HG03354 (cell line): ENCODE results near the gene BPI.
"Not testable (repeated sequence)": the region's sequence is repeated elsewhere in the genome, so short reads cannot be mapped to it uniquely, and the experiment has no call there.

ENCODE experiments used
- ATAC-seq: cut with Tn5 transposase; IDR thresholded peaks from one replicate; pipeline ENCODE4 v1.9.1; 2021; ENCODE audit warnings: mild to moderate bottlenecking; ENCODE audit not compliant: unreplicated experiment, poor library complexity, severe bottlenecking

The BPI gene

DNA sequence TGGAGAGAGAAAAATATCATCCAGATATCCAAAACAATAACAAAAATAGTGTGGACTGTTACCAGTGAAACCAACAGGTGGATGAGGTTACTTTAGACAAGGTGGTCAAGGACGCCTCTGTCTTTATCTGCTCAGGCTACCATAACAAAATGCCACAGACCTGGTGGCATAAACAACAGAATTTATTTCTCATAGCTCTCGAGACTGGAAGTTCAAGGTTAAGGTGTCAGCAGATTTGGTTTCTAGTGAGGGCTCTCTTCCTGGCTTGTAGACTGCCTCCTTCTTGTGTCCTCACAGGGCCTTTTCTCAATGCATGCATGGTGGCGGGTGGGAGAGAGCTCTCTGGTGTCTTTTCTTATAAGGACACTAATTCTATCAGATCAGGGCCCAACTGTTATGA, 21.2 kb downstream of the BPI start:
- no peak for ATAC-seq

DNA sequence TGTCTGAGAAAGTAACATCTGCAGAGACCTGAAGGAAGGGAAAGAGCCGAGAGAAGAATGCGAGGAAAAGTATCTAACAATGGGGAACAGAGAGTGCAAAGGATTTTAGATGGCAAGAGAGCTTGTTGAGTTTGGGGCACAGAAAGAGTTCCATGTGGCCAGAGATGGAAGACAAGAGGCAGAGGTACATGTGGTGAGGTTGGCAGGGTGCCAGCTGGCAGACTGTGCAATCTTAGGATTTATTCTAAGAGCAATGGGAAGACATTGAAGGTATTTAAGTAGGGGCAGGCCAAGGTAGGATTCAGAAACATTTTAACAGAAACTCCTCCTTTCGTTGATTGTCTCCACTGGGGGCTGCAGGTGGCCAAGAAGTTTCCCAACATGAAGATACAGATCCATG, 21.9 kb downstream of the BPI start:
- ATAC-seq = no peak

DNA sequence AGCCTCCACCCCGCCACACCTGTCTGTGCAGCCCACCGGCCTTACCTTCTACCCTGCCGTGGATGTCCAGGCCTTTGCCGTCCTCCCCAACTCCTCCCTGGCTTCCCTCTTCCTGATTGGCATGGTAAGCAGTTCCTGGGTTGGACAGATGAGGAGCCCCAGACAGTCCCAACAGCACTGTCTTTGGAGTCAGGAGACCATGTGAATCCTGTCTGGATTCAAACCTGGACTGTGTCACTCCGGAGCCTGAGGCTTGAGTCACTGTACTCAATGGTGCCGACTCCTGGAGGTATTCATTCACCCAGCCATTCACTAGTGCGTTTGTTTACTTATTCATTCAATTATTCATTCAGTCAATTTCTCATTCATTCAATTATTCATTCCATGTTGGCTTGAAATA, 22.4 kb downstream of the BPI start:
- ATAC-seq = no peak

DNA sequence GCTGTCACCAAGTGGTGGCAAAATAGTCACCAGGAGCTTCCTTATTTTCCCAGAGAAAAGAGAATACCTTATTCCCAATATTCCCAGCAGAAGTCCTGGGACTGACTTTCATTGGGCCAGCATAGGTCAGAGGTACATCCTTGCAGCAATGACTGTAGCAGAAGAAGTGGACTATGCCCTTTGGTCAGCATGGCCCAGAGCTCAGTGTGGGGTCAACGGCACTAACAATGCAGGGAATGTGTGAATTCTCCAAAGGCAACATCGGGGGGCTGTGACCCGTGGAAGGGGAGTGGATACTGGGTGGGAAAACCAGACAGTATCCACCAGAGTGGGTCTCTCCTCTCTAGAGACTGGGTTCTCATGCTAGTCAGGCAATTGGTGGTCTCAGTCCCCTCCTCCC, 26.7 kb downstream of the BPI start:
- ATAC-seq = no peak

DNA sequence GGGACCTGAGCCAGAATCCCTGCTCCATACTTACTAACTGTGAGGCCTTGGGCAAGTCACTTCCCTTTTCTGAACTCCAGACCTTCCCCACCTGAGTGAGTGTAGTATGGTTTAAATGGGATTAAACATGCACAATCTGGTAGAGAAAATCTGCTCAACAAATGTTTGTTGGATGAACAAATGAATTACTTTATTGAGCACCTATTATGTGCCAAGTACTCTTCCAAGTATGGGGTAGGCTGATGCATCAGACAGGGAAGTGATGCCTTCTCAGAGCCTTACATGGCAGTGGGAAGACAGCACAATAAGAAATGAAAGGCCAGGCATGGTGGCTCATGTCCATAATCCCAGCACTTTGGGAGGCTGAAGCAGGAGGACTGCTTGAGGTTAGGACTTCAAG, 27.3 kb downstream of the BPI start:
- no peak for ATAC-seq

DNA sequence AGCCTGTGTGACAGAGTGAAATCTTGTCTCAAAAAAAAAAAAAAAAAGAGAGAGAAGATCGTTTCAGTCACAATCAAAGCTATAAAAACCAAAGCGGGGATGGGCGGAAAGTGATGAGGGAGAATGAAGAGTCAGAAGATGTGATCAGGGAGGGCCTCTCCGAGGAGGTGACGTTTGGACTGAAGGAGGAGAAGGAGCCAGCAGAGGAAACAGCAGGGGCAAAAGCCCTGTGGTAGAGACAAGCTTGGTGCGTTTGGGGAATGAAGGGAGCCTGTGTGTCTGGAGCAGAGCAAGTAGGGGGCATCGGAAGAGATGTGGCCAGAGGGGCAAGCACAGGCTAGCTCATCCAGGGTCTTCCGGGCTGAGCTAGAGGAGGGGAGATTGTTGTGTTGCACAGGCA, 27.9 kb downstream of the BPI start:
- ATAC-seq = no peak

DNA sequence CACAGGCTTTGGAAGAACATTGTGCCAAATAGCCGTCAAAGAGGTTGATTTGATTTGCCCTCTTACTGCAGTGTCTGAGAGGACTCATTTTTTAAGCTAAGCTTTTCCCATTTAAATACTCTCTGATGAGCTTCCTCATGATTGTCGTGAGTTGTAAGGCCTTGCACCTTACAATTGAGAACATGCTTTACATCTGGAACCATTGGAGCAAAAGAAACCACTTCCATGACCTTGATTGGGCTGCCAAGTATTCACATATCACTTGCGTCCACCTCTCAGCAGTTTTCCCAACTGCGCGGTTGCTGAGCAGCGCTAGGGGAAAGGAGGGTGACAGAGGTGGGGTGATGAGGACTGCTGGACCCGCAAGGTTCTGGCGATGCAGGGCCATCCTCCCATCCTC, 30.1 kb downstream of the BPI start:
- ATAC-seq = no peak

DNA sequence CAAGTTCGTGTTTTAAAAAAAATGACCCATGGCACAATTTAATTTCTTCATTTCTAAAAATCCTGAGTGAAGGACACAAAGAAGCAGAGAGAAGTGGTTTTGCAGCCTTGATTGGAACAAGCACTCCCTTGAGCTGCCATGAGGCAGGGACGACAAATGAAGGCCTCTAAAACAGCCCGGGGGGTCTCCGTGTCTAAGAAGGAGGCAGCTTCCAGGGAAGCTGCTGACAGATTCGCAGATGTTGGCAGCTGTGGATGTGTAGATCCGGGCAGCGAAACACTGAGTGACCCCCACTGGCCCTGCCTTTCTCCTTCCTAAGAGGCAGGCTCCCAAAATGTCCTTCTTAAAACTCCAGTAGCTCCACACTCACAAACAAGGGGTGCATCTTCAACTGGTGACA, 32.8 kb downstream of the BPI start:
- ATAC-seq = no peak

DNA sequence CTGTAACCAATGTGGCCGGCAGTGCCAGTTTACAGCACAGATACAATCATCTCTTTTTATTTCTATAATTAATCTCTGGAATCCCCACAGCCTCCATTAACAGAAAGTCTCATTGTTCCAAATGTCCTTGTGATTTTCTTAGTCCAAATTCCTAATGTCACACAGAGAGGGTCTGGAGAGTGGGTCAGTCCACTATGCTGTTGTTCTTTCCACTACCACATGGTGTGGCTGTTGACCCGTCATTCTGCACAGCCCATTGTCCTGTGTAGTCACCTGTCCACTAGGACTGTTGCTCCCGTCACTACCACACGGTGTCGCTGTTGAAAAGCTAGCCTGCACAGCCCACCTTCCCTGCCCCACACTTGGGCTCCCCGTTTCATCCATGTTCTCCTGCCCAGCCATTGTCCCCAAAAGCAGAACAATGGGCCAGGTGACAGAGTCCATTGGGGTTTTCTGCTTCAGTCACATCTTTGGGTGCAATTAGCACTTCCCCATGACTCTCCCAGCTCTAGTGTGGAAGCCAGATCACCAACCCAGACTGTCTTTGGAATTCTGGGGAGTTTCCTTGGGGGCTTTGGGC, 33.7 kb downstream of the BPI start:
- no peak for ATAC-seq

DNA sequence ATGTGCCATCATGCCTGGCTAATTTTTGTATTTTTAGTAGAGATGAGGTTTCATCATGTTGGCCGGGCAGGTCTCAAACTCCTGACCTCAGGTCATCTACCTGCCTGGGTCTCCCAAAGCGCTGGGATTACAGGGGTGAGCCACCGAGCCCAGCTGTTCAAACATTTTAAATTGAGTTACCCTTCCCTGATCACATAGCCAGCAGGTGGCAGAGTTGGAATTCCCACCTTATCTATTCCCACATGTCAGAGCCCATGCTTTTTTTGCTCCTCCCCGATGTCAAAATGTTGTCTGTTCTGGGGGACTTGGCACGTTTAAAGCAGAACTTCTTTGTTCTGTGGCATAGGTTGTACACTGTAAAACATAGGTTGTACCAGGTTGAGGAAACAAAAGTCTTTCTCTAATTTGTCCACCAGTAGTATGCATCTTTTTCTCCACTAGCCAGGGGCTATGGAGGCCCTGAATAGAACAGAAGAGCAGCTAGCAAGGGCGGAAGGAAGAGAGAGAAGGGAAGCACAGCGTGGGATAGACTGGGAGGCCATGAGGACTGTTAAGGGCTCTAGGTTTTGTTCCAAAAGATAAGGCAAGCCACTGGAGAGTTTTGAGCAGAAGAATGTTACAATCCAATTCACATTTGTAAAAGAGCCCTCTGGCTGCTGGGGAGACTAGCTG, 35.0 kb downstream of the BPI start:
- no peak for ATAC-seq

DNA sequence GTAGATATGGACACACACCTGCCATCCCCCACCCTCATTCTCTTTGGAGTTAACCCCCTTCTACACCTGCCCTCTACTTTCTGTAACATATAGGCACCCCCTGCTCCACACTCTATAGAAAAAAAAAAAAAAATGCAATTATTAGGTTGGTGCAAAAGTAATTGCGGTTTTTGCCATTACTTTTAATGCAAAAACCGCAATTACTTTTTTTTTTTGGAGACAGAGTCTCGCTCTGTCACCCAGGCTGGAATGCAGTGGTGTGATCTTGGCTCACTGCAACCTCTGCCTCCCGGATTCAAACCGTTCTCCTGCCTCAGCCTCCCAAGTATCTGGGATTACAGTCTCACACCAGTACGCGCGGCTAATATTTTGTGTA, 35.6 kb downstream of the BPI start:
- not testable (repeated sequence) for ATAC-seq

DNA sequence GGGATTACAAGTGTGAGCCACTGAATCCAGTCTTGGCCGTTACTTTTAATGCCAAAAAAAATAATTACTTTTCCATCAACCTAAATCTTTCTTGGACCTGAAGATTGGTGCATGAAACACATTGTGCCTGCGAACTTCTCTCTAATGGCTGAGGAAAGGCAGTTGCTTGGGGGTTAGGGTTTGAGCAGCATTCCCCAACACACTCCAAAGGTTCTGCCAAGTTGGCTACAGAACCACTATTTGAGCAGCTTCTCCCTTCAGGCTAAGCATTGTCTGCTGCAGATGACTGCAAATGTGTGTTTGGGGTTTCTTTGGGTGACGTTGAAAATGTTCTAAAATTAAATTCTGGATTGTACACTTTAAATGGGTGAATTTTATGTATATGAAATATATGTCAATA, 36.0 kb downstream of the BPI start:
- ATAC-seq = no peak

DNA sequence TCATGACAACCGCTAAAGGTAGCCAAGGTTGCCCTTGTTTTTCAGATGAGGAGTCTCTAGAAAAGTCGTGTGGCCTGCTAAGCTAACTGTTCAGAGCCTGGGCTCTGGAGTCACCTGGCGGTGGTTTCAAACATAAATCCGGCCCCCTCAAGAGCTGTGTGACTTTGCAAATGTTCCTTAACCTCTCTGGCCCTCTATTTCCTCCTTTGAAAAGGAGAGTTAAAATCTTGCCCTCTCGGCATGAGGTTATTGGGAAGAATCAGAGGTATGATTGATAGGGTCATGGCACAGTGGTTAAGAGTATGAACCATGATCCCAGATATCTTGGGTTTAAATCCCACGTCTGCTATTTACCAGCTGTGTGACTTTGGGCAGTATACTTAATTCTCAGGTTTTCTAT, 36.7 kb downstream of the BPI start:
- ATAC-seq = no peak

DNA sequence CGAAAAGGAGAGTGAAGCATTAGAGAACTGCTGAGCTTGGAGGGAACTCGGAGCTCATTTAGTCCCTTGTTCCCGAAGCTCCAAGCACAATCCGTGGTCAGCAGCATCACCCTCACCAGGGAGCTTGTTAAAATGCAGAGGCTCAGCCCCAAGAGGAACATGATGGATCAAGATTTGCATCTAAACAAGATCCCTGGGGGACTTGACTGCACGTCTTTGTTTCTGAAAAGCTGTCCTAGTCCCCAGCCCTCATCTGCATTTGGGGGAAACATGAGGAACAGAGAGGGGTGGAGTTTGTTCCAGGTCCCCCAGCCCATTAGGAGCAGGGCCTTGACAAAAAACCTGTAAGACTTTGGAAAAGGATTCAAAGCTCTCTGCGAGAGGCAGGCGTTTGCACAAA, 38.3 kb downstream of the BPI start:
- ATAC-seq = no peak

DNA sequence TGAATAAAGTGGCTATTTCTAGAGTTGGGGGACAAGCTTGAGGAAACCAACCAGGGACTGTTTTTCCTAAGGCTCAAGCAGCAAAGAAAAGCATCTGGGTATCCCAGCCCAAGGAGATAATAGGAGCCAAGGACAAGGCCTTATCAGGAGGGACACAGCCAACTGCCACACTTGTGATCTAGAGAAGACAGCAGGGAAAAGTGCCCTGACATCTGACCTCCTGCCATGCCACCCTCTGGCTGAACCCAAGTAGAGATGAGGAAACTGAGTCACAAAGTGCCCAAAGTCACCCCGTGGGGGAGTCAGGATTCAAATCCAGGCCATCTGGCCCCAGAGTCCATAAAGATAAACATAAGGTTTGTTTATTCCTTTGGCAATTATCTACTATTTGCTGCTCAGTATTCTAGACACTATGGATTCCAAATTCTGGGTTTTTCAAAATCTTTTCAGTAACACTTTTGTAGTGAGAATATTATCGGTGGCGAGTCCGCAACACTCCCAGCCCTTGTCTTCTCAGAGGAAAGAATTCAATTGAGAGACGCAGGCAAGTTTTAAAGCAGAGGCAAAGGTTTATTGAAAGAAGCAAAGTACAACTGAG, 38.9 kb downstream of the BPI start:
- ATAC-seq = no peak

DNA sequence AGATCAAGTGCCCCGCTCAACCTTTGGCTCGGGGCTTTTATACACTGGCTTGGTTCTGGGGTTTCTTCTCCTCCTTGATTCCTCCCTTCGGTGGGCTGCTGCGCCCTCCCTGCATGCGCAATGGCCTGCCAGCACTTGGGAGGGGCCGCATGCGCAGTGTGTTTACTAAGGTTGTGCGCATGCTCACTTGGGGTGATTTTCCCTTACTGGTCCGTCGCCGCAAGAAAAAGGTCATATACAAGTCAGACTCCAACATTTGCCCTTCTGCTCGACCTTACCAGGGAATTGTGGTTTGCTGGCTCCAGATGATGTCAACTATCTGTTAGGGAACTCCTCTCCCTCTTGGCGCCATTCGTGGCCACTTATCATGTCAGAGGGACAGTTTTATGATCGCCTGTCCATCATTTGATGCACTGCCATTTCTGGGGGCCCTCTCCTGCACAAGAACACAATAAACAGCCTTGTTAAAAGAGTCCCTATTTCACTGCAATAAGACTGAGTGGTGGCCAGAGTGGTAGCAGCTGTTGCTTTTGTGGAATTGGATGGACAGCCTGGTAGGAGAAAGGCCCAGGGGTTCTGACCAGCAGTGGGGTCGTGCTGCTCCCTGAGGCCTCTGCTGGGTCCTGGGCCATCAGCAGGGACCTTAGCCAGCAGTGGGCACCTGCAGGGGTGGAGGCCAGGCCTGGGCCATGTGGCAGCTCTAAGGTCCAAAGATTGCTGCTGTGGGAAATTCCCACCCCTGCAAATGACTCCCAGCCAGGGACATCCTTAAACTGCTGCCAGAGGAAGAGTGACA, 39.6 kb downstream of the BPI start:
- no peak for ATAC-seq

DNA sequence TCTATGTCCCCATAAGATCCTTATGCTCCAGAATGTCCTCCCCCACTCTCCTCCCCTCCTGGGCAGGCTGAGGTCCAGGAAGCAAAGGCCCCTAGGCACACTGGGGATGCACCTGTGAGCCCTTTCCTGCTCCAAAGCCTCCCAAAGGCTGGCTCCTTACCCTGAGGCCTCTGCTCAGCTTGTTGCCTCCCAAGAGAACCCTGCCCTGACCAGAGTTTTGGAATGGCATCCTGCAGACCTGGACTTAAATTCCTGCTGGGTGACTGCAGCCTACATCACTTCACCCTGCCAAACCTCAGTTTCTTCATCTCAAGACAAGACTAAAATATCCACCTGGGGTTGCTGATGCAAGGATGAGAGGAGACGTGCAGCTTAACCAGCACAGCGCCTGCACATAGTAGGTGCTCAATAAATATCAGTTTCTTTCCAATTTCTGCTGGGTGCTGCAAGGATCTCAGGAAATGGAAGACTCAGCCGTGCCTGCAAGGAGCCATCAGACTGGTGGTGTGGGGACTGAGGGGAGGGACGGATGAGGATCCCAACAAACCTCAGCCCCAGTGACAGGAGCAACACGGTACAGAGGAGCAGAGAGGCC, 40.2 kb downstream of the BPI start:
- ATAC-seq = no peak

DNA sequence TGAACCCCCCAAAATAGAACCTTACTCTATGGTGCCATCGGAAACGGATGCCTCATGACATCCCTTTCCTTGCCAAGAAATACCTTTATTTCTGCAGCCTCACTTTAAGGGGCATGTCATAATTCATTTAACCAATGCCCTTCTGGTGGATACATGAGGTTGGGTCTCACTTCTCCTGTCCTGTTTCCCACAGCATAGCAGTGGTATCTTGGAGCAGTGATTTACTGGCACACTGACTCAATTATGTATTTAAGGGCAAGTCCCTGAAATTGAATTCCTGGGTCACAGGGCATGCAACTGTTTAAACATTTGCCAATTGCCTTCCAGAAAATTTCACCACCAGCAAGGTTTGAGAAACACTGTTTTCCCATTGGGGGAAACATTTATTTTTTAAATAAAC, 41.7 kb downstream of the BPI start:
- no peak for ATAC-seq

DNA sequence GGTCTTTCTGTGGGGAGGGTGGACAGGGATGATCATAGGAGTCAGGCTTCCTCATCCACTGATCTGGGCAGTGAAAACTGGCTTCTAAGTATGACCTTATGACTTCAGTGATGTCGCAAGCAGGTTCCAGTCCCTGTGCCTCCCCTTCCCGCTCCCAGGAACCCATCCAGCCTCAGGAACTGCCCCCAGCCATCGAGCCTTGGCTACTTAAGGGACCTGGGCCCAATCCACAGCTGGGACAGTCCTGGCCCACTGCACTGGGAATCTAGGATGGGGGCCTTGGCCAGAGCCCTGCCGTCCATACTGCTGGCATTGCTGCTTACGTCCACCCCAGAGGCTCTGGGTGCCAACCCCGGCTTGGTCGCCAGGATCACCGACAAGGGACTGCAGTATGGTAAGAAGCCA, 42.3 kb downstream of the BPI start, which contains the start of gene LBP:
Gene LBP (plus strand): TSS at position 236 of the 405 bp plus-strand sequence. CDS start 35 bp downstream, at position 271.
- ATAC-seq = no peak

DNA sequence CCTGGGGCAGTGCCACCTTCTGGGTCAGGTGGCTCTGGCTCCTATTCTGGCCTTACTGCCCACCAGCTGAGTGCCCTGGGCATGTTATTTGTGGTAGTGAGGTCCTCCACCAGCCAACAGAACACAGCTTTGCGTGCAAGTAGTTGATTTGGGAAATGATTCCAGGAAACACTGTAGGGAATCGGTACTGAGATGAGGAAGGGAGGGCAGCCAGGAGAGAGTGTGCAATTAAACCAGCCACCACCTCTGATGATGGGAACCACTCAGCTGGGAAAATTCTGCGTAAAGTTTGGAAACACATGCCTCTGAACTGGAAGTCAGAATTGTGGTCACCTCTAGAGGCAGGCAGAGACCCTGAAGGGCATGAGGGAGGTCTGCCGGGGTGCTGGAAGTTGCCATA, 42.8 kb downstream of the BPI start:
- no peak for ATAC-seq
